H1 (cell line): Measurements from ENCODE around the gene DGKI.

ENCODE experiments used
- CHD1 ChIP-seq: IDR thresholded peaks from 2 replicates; pipeline ENCODE4 v1.6.1; 2012; ENCODE audit warnings: low read depth, low read length, improper control_type of control experiment
- GTF2F1 ChIP-seq: IDR thresholded peaks from 2 replicates; pipeline ENCODE4 v1.6.1; 2012; ENCODE audit warnings: low read depth, low read length, improper control_type of control experiment, borderline replicate concordance
- POLR2AphosphoS5 ChIP-seq: IDR thresholded peaks from 2 replicates; pipeline ENCODE4 v1.6.1; 2011; ENCODE audit warnings: low read depth, low read length
- TEAD4 ChIP-seq: IDR thresholded peaks from 2 replicates; pipeline ENCODE4 v1.6.1; 2012; ENCODE audit warnings: low read depth, low read length, inconsistent platforms, mixed read lengths
- ZNF274 ChIP-seq: IDR thresholded peaks from 2 replicates; pipeline ENCODE4 v1.7.0; 2012; ENCODE audit warnings: low read length, borderline replicate concordance; ENCODE audit errors: extremely low read depth
- TF ChIP-seq, protein P1 (sequence below), 3 experiments: IDR thresholded peaks; 1 replicate in 2 of 3; 2 replicates in 1 of 3; pipeline versions ENCODE4 v1.5.1 to v1.6.1; 2011; ENCODE audit warnings: low read length in 3 of 3, mild to moderate bottlenecking in 3 of 3, inconsistent platforms in 2 of 3, low read depth in 1 of 3, moderate library complexity in 1 of 3; ENCODE audit not compliant: insufficient read depth in 1 of 3; ENCODE audit errors: control extremely low read depth in 1 of 3

DNA sequence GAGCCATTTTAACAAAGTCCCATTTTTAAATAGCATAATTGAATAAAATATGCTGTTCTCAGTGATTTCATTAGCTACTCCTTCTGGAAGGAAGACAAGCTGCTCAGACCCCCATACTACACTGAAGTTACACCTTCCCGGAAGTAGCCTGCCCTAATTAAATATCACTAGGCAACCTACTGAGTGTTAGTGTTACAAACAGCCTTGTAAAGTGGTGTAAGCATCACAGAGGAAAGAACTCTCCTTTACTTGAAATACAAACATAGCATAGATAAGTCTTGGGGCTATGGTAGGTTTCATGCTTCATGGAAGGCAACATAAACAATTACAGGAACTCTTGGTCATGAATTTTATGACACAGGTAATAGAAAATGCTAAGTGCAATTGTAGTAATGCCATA lies 459.8 kb downstream of the DGKI start:
- TF ChIP-seq POLR2AphosphoS5, result no peak
- TF ChIP-seq, protein P1, sequence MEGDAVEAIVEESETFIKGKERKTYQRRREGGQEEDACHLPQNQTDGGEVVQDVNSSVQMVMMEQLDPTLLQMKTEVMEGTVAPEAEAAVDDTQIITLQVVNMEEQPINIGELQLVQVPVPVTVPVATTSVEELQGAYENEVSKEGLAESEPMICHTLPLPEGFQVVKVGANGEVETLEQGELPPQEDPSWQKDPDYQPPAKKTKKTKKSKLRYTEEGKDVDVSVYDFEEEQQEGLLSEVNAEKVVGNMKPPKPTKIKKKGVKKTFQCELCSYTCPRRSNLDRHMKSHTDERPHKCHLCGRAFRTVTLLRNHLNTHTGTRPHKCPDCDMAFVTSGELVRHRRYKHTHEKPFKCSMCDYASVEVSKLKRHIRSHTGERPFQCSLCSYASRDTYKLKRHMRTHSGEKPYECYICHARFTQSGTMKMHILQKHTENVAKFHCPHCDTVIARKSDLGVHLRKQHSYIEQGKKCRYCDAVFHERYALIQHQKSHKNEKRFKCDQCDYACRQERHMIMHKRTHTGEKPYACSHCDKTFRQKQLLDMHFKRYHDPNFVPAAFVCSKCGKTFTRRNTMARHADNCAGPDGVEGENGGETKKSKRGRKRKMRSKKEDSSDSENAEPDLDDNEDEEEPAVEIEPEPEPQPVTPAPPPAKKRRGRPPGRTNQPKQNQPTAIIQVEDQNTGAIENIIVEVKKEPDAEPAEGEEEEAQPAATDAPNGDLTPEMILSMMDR (IDR thresholded peaks at IDR 0.05; ENCODE audit: control extremely low read depth in 1 of 3, insufficient read depth in 1 of 3, low read depth in 1 of 3, low read length in 3 of 3), result no peak
- no peak for TF ChIP-seq TEAD4
- no peak for TF ChIP-seq GTF2F1
- TF ChIP-seq ZNF274, result no peak
- TF ChIP-seq CHD1, result no peak
